DND-41 (cell line): Measurements from ENCODE around the gene EVPLL.

Experiments
- EZH2 ChIP-seq: IDR thresholded peaks from 3 replicates; pipeline ENCODE4 v1.6.1; 2012; ENCODE audit warnings: borderline replicate concordance, low read depth, mild to moderate bottlenecking, moderate library complexity, low read length, inconsistent platforms; ENCODE audit not compliant: severe bottlenecking
- TF ChIP-seq, protein P1 (sequence below): IDR thresholded peaks from 2 replicates; pipeline ENCODE4 v1.5.1; 2012; ENCODE audit warnings: borderline replicate concordance, low read length, moderate library complexity, mild to moderate bottlenecking; ENCODE audit not compliant: poor library complexity, severe bottlenecking; ENCODE audit errors: extremely low read depth

DNA sequence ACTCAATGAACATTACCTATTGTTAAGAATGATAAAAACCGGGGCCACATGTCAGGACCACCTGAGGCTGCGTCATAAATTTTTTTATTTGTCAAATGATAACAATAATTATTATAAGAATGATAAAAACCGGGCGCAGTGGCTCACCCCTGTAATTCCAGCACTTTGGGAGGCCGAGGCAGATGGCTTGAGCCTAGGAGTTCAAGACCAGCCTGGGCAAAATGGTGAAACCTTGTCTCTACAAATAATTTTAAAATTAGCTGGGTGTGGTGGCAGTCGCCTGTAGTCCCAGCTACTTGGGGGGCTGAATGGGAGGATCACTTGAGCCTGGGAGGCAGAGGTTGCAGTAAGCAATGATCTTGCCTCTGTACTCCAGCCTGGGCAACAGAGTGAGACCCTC, 13.4 kb upstream of the EVPLL start:
- TF ChIP-seq, protein P1, sequence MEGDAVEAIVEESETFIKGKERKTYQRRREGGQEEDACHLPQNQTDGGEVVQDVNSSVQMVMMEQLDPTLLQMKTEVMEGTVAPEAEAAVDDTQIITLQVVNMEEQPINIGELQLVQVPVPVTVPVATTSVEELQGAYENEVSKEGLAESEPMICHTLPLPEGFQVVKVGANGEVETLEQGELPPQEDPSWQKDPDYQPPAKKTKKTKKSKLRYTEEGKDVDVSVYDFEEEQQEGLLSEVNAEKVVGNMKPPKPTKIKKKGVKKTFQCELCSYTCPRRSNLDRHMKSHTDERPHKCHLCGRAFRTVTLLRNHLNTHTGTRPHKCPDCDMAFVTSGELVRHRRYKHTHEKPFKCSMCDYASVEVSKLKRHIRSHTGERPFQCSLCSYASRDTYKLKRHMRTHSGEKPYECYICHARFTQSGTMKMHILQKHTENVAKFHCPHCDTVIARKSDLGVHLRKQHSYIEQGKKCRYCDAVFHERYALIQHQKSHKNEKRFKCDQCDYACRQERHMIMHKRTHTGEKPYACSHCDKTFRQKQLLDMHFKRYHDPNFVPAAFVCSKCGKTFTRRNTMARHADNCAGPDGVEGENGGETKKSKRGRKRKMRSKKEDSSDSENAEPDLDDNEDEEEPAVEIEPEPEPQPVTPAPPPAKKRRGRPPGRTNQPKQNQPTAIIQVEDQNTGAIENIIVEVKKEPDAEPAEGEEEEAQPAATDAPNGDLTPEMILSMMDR, result no peak
- TF ChIP-seq EZH2, result no peak
